Head of caudate nucleus (tissue), 42 donors: ENCODE measurements around the gene GPR139.

Source experiments
- DNase-seq, 42 donors: peaks; one replicate each; pipeline versions ENCODE4 v3.0.0 to v3.0.0-alpha.2; 2020 to 2021; ENCODE audit warnings: mixed read lengths in 7 of 42
- intact Hi-C: fragments of 100-400 bp; cut with DNase I; formaldehyde crosslinking; loops from one replicate; pipeline ENCODE4 v1.15.0; 2022

GPR139 gene

GRCh38 chr16:20073203-20074098, at the start of gene GPR139:
TSS of gene GPR139 (minus strand) at chr16:20073890. CDS start at chr16:20073616, 274 bp downstream.
- peak in 38 of 42 donors; percentile 11 to 74 (median 54) for DNase-seq
- intact Hi-C loops = no loop called here

GRCh38 chr16:20122011-20122410, 48.3 kb upstream of the GPR139 start:
- intact Hi-C loops = no loop called here
- no peak for DNase-seq

- intact Hi-C loops = no loop called here
Measured at GRCh38 chr16:20114356-20114755, 40.7 kb upstream of the GPR139 start.

GRCh38 chr16:20111143-20111542, 37.5 kb upstream of the GPR139 start:
- no peak for DNase-seq
- intact Hi-C loops = no loop called here

More at GRCh38 chr16:20114356-20114755, 40.7 kb upstream of the GPR139 start:
- peak in 16 of 42 donors; percentile 6 to 77 (median 28) for DNase-seq

- intact Hi-C loops = no loop called here
- DNase-seq = no peak
Measured at GRCh38 chr16:20107083-20107482, 33.4 kb upstream of the GPR139 start.

GRCh38 chr16:20104563-20105183, 31.0 kb upstream of the GPR139 start:
- no peak for DNase-seq

GRCh38 chr16:20102521-20102920, 28.8 kb upstream of the GPR139 start:
- DNase-seq = no peak
- intact Hi-C loops = no loop called here

More at GRCh38 chr16:20104563-20105183, 31.0 kb upstream of the GPR139 start:
- intact Hi-C loops = no loop called here

- intact Hi-C loops = no loop called here
- no peak for DNase-seq
Measured at GRCh38 chr16:20102021-20102420, 28.3 kb upstream of the GPR139 start.

- intact Hi-C loops = no loop called here
- DNase-seq = no peak
Measured at GRCh38 chr16:20099375-20099774, 25.7 kb upstream of the GPR139 start.

GRCh38 chr16:20094157-20094556, 20.5 kb upstream of the GPR139 start:
- DNase-seq = no peak
- intact Hi-C loops = no loop called here

- no peak for DNase-seq
- intact Hi-C loops = no loop called here
Measured at GRCh38 chr16:20089246-20089965, 15.7 kb upstream of the GPR139 start.

- no peak for DNase-seq
- intact Hi-C loops = no loop called here
Measured at GRCh38 chr16:20084624-20085226, 11.0 kb upstream of the GPR139 start.

GRCh38 chr16:20079106-20079505, 5.4 kb upstream of the GPR139 start:
- intact Hi-C loops = no loop called here
- no peak for DNase-seq

GRCh38 chr16:20075243-20075642, 1.6 kb upstream of the GPR139 start:
- intact Hi-C loops = no loop called here
- no peak for DNase-seq

GRCh38 chr16:20074099-20074991, 655 bp upstream of the GPR139 start:
- peak in 31 of 42 donors; percentile 7 to 71 (median 36) for DNase-seq

GRCh38 chr16:20072874-20073202, 852 bp downstream of the GPR139 start:
- intact Hi-C loops = no loop called here
- no peak for DNase-seq

More at GRCh38 chr16:20074099-20074991, 655 bp upstream of the GPR139 start:
- intact Hi-C loops = no loop called here

GRCh38 chr16:20072146-20072873, 1.4 kb downstream of the GPR139 start:
- peak in 2 of 42 donors; percentile 12 to 16 for DNase-seq
- intact Hi-C loops = no loop called here

GRCh38 chr16:20064931-20065330, 8.8 kb downstream of the GPR139 start:
- intact Hi-C loops = no loop called here
- DNase-seq = no peak
